WTC11 (cell line): ENCODE results near the gene TSPAN17.

ENCODE experiments used
- AFF4 ChIP-seq: sonication (generic); formaldehyde crosslinking; IDR thresholded peaks from 2 replicates; pipeline ENCODE4 v1.8.1; 2023; ENCODE audit warnings: mild to moderate bottlenecking, missing genetic modification reagents, borderline replicate concordance
- CREM ChIP-seq: sonication (generic); formaldehyde crosslinking; IDR thresholded peaks from 2 replicates; pipeline ENCODE4 v1.8.1; 2022; ENCODE audit warnings: mild to moderate bottlenecking, missing genetic modification reagents, moderate library complexity
- E2F4 ChIP-seq: sonication (generic); formaldehyde crosslinking; IDR thresholded peaks from 2 replicates; pipeline ENCODE4 v1.8.1; 2022; ENCODE audit warnings: low read depth, mild to moderate bottlenecking, moderate library complexity, missing genetic modification reagents, borderline replicate concordance
- GABPB1 ChIP-seq: sonication (generic); formaldehyde crosslinking; IDR thresholded peaks from 2 replicates; pipeline ENCODE4 v1.8.1; 2023; ENCODE audit warnings: mild to moderate bottlenecking, missing genetic modification reagents
- NR2C2 ChIP-seq: sonication (generic); formaldehyde crosslinking; IDR thresholded peaks from 2 replicates; pipeline ENCODE4 v1.8.0; 2022; ENCODE audit warnings: mild to moderate bottlenecking, missing genetic modification reagents
- SP1 ChIP-seq: sonication (generic); formaldehyde crosslinking; conservative IDR thresholded peaks from 2 replicates; pipeline ENCODE4 v1.8.1; 2022; ENCODE audit warnings: missing genetic modification reagents
- ZNF121 ChIP-seq: sonication (generic); formaldehyde crosslinking; IDR thresholded peaks from 2 replicates; pipeline ENCODE4 v1.8.0; 2023; ENCODE audit warnings: missing genetic modification reagents
- TF ChIP-seq, protein P1 (sequence below): fragments of 200-600 bp; IDR thresholded peaks from 2 replicates; pipeline ENCODE4 v1.8.0; 2022; ENCODE audit warnings: antibody characterized with exemption
- TF ChIP-seq, protein P2 (sequence below): fragments of 250-450 bp; sonication (Bioruptor Pico); IDR thresholded peaks from 2 replicates; pipeline ENCODE4 v1.9.0; 2021; ENCODE audit warnings: mild to moderate bottlenecking

GRCh38 chr5:176631383-176632200, 15.7 kb upstream of the TSPAN17 start:
- TF ChIP-seq, protein P1, sequence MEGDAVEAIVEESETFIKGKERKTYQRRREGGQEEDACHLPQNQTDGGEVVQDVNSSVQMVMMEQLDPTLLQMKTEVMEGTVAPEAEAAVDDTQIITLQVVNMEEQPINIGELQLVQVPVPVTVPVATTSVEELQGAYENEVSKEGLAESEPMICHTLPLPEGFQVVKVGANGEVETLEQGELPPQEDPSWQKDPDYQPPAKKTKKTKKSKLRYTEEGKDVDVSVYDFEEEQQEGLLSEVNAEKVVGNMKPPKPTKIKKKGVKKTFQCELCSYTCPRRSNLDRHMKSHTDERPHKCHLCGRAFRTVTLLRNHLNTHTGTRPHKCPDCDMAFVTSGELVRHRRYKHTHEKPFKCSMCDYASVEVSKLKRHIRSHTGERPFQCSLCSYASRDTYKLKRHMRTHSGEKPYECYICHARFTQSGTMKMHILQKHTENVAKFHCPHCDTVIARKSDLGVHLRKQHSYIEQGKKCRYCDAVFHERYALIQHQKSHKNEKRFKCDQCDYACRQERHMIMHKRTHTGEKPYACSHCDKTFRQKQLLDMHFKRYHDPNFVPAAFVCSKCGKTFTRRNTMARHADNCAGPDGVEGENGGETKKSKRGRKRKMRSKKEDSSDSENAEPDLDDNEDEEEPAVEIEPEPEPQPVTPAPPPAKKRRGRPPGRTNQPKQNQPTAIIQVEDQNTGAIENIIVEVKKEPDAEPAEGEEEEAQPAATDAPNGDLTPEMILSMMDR = no peak
- TF ChIP-seq E2F4 = no peak
- TF ChIP-seq CREM (CRISPR knock-in tag) = no peak
- no peak for TF ChIP-seq NR2C2 (CRISPR knock-in tag)
- TF ChIP-seq AFF4 (CRISPR knock-in tag) = no peak
- TF ChIP-seq GABPB1 (CRISPR knock-in tag) = no peak
- TF ChIP-seq, protein P2, sequence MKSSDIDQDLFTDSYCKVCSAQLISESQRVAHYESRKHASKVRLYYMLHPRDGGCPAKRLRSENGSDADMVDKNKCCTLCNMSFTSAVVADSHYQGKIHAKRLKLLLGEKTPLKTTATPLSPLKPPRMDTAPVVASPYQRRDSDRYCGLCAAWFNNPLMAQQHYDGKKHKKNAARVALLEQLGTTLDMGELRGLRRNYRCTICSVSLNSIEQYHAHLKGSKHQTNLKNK (CRISPR knock-in tag) = no peak
- no peak for TF ChIP-seq SP1 (CRISPR knock-in tag)
- TF ChIP-seq ZNF121 = no peak
